ENCODE results near the gene GRID1. TPM values are rescaled to one million over a fixed set of nuclear protein-coding genes. Genes with fewer than 3 reads are reported as not detected.

Gene GRID1
- total and polyA plus RNA-seq, 8 donors = 0.31 to 8.5 (median 1.0) TPM; not detected in 1

- Histone ChIP-seq H3K4me3 (no peak overlapping the region), H3K9me3 (no peaks in the 10 kb centered on the region), H3K36me3 (no peaks in the 10 kb centered on the region), H3K27me3 (peaks cover 0 to 8% (median 4%) of the 10 kb centered on the region in 3 donors), H3K4me1 (peaks cover 1 to 8% (median 2%) of the 10 kb centered on the region in 4 donors), H3K27ac (no peak overlapping the region)
- TF ChIP-seq POLR2A (IDR thresholded peaks at IDR 0.05) = no peak
- DNase-seq = no peak
- WGBS, 5 donors = 65 to 82% (median 74%) methylated on average over 3 of the region's 3 CpGs
- intact Hi-C loops (cut with DNase I; ENCODE audit: low total_unique reads) = no loop called here
Observed at GRCh38 chr10:86340991-86341260, 25.7 kb downstream of the GRID1 start.

DNA sequence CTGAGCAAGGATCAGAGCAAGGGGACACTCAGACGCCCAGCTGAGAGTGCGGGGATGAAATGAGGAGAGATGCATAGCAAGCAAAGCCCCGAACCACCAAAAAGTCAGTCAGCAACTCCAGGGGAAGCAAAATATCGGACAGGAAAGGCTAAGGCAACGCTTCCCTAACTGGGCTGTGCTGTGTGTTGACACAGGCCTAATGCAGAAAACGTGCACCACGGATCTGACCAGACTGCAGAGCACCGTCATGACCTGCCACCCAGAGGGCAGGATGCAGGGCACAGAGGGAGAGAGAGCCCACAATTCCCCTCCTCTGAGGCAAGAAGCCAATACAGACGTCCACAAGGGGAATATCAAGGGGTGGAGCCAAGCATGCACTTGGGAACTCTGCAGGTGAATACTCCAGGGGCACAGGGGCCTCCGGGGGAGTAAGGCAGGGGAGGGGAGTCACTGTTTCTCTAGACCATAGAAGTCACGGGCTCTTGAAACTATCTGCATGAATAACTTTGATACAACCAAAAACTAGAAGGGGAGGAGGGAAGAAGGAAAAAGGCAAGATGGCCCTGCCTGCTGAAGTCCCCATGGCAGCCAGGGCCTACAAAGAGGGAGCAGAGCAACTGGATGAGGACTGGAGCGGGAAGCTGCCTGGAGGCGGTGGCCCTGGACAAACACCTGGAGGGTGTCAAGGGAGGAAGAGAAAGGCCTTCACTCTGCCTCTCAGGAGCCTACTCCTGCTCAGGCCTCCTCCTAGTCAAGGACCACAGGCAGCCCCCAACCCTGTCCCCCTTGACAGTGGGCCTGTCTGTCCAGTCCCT lies 26.2 kb downstream of the GRID1 start:
- no peak overlapping the region for H3K27ac ChIP-seq
- DNase-seq = no peak
- H3K4me3 ChIP-seq = no peak overlapping the region
- WGBS, 5 donors = 63 to 73% (median 68%) methylated on average over 11 to 13 of the region's 13 CpGs
- H3K4me1 ChIP-seq = peaks cover 0 to 3% (median 0%) of the 10 kb centered on the region in 4 donors
- no peaks in the 10 kb centered on the region for H3K36me3 ChIP-seq
- peaks cover 0 to 8% (median 4%) of the 10 kb centered on the region in 3 donors for H3K27me3 ChIP-seq
- intact Hi-C loops (cut with DNase I; ENCODE audit: low total_unique reads) = no loop called here
- no peaks in the 10 kb centered on the region for H3K9me3 ChIP-seq
- TF ChIP-seq, protein P1, sequence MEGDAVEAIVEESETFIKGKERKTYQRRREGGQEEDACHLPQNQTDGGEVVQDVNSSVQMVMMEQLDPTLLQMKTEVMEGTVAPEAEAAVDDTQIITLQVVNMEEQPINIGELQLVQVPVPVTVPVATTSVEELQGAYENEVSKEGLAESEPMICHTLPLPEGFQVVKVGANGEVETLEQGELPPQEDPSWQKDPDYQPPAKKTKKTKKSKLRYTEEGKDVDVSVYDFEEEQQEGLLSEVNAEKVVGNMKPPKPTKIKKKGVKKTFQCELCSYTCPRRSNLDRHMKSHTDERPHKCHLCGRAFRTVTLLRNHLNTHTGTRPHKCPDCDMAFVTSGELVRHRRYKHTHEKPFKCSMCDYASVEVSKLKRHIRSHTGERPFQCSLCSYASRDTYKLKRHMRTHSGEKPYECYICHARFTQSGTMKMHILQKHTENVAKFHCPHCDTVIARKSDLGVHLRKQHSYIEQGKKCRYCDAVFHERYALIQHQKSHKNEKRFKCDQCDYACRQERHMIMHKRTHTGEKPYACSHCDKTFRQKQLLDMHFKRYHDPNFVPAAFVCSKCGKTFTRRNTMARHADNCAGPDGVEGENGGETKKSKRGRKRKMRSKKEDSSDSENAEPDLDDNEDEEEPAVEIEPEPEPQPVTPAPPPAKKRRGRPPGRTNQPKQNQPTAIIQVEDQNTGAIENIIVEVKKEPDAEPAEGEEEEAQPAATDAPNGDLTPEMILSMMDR (IDR thresholded peaks at IDR 0.05) = no peak
- TF ChIP-seq EP300 (IDR thresholded peaks at IDR 0.05) (no peak), POLR2AphosphoS5 (IDR thresholded peaks at IDR 0.05) (no peak), POLR2A (IDR thresholded peaks at IDR 0.05) (no peak)

GRCh38 chr10:86339226-86339865 lies 27.2 kb downstream of the GRID1 start:
- Histone ChIP-seq H3K4me1 (no peaks in the 10 kb centered on the region), H3K4me3 (no peak overlapping the region), H3K27ac (no peak overlapping the region), H3K36me3 (no peaks in the 10 kb centered on the region), H3K27me3 (peaks cover 0 to 8% (median 4%) of the 10 kb centered on the region in 3 donors), H3K9me3 (no peaks in the 10 kb centered on the region)
- DNase-seq = no peak
- intact Hi-C loops (cut with DNase I; ENCODE audit: low total_unique reads) = no loop called here
- TF ChIP-seq, protein P1 (IDR thresholded peaks at IDR 0.05) = no peak
- TF ChIP-seq POLR2A (IDR thresholded peaks at IDR 0.05) (no peak), POLR2AphosphoS5 (IDR thresholded peaks at IDR 0.05) (no peak), EP300 (IDR thresholded peaks at IDR 0.05) (no peak)
- WGBS, 5 donors = 60 to 79% (median 76%) methylated on average over 6 to 12 of the region's 12 CpGs

DNA sequence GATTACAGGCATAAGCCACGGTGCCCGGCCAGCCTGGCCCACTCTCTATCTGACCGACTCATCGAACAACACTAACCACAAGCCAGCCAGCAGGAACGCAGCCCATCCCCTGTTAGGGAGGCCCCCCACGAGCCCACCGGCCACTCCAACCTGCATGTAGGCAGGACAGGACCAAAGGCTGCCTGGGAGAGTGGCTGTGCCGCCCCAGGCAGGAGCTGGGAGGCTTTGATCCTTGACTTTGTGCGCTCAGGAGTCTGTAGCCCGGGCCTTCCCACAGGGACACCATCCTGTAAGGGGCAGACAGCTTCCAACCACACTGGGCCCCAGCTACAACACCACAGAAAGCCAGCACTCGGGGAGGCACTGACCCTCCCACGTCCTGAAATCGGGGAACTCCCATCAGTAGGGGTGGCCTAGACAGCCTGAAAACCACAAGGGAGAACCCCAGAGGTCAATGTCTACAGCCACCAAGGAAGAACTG lies 29.4 kb downstream of the GRID1 start:
- WGBS, 5 donors = 73 to 87% (median 86%) methylated on average over 12 to 13 of the region's 13 CpGs
- Histone ChIP-seq H3K27me3 (peaks cover 0 to 10% (median 0%) of the 10 kb centered on the region in 3 donors), H3K9me3 (no peaks in the 10 kb centered on the region), H3K27ac (no peak overlapping the region), H3K4me1 (no peaks in the 10 kb centered on the region), H3K4me3 (no peak overlapping the region), H3K36me3 (no peaks in the 10 kb centered on the region)
- TF ChIP-seq, protein P1 (IDR thresholded peaks at IDR 0.05) = no peak
- TF ChIP-seq EP300 (IDR thresholded peaks at IDR 0.05) (no peak), POLR2A (IDR thresholded peaks at IDR 0.05) (no peak), POLR2AphosphoS5 (IDR thresholded peaks at IDR 0.05) (no peak)
- no peak for DNase-seq
- intact Hi-C loops (cut with DNase I; ENCODE audit: low total_unique reads) = no loop called here
